Bronchus fibroblast of lung (primary cell): ENCODE results near the gene TENT5C. TPM values are rescaled to one million over a fixed set of nuclear protein-coding genes. Genes with fewer than 3 reads are reported as not detected.

ENCODE experiments used
- total RNA-seq: library from RNA; depleted of rRNA; stranded (reverse); fragments of >200 nt; gene quantifications from 2 replicates; pipeline ENCODE4 v1.2.3, GENCODE V29; 2015

Gene TENT5C
- 0.17 and 0.30 TPM in 2 replicates for total RNA-seq

DNA sequence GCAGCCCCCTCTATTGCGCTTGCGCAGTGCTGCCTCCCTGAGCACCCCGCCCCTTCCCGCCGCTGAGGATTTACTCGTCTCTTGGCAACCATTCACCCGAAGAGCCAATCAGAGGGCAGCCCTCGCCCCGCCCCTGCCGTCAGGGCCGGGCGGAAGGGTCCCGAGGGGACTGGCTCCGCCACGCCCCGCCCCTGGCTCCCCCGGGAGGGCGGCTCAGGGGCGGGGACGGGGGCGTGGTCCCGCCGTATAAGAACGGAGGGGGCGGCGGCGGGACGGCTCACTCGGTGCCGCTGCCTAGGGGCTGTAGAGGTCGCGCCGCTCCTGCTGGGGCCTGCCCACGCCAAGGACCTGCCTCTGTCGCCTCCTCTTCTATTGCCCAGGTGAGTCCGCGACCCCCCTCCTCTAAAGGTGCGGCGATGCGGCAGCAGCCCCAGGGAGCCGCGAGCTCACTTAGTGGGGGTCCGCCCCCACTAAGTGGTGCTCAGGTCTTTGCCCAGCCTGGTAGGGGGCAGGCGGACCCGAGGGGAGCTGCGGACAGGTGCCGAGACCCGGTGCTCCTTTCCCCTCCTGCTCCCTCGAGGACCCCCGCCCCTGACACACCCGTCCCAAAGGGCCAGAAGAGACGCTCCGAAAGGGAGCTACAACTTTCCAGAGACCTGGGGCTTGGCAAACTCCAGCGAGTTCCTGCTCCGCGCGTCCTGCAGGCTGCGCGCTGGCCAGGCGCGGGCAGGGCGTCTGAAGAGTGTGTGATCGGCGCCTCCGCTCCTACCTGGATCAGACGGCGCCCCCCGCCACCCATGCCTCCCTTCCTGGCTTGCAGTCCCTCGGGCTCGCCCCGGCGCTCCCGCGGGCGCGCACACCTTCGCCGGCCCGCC is at the start of gene TENT5C:
TENT5C (plus strand) TSS at position 275 of the 875 bp plus-strand sequence. CDS start 16,821 bp downstream, outside the sequence.

Other genes starting within 250 kb of the TENT5C start
- gene MAN1A2, start 238.6 kb upstream of the TENT5C start, total RNA-seq: 10.7 and 15.1 TPM in 2 replicates